ENCODE data around the gene LRRC7.

DNA sequence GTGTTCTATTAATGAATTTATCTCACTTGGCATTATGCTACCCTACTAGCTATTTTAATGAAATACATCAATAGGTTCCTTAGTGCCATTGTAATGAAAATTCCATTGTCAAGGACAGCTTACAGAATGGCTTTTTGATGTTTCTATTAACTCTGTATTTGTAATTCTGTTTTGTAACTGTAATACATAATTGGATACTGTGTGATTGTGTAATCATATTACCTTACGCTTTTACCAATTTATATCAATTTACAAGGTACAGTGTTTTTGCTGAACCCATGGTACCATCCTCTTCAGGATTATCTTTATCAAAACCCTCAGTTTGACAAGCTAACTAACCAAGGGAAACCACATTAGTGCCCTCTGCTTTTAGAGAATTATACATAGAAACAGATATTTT, 277.9 kb downstream of the LRRC7 start:
- TF ChIP-seq EZH2phosphoT487 (IDR thresholded peaks at IDR 0.05; ENCODE audit: low read depth, severe bottlenecking, unreplicated experiment) (no peak), EZH2 (IDR thresholded peaks at IDR 0.05; ENCODE audit: borderline replicate concordance) (no peak)
- TF ChIP-seq, protein P1, sequence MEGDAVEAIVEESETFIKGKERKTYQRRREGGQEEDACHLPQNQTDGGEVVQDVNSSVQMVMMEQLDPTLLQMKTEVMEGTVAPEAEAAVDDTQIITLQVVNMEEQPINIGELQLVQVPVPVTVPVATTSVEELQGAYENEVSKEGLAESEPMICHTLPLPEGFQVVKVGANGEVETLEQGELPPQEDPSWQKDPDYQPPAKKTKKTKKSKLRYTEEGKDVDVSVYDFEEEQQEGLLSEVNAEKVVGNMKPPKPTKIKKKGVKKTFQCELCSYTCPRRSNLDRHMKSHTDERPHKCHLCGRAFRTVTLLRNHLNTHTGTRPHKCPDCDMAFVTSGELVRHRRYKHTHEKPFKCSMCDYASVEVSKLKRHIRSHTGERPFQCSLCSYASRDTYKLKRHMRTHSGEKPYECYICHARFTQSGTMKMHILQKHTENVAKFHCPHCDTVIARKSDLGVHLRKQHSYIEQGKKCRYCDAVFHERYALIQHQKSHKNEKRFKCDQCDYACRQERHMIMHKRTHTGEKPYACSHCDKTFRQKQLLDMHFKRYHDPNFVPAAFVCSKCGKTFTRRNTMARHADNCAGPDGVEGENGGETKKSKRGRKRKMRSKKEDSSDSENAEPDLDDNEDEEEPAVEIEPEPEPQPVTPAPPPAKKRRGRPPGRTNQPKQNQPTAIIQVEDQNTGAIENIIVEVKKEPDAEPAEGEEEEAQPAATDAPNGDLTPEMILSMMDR (IDR thresholded peaks at IDR 0.05; ENCODE audit: poor library complexity) = no peak
